ENCODE measurements around the gene RIN3. TPM values are rescaled to one million over a fixed set of nuclear protein-coding genes. Genes with fewer than 3 reads are reported as not detected.

The RIN3 gene
- total and polyA plus RNA-seq, 10 of the 15 experiments (the other 5 are each of a cell fraction or from before 2014, with no cell fraction given): 0.91 to 23.3 (median 6.3) TPM

- no peak for TF ChIP-seq SIX5 (IDR thresholded peaks at IDR 0.05; ENCODE audit: low read depth, low read length, severe bottlenecking)
- Histone ChIP-seq H3K27ac (ENCODE audit: control insufficient read depth, insufficient read depth) (no peak overlapping the region), H3K9ac (ENCODE audit: control insufficient read depth, insufficient read depth, low read length) (no peak overlapping the region), H4K20me1 (ENCODE audit: control insufficient read depth, insufficient read depth) (no peaks in the 10 kb centered on the region; the same call in 1 of the 2 replicates), H3K4me3 (no peak overlapping the region), H3K9me3 (replicated peaks; ENCODE audit: control insufficient read depth, insufficient read depth, low read length) (peaks cover 6% of the 10 kb centered on the region; the same call in 2 of the 3 replicates), H3K79me2 (ENCODE audit: control insufficient read depth, insufficient read depth, low read length) (no peaks in the 10 kb centered on the region), H2AFZ (ENCODE audit: control insufficient read depth, low read depth, low read length) (no peak overlapping the region), H3K36me3 (ENCODE audit: control insufficient read depth in 2 of 2, insufficient read depth in 2 of 2, low read length in 1 of 2) (no peaks in the 10 kb centered on the region; a peak in 1 of 4 replicates), H3K4me2 (ENCODE audit: control insufficient read depth, insufficient read depth) (no peak overlapping the region), H3K27me3 (replicated peaks in 1 of 2; ENCODE audit: control insufficient read depth in 2 of 2, insufficient read depth in 2 of 2, low read length in 1 of 2) (no peaks in the 10 kb centered on the region), H3K4me1 (ENCODE audit: control insufficient read depth, insufficient read depth, low read length) (peaks cover 57% of the 10 kb centered on the region)
- no peak for DNase-seq (ENCODE audit: low read depth, low spot score)
- no peak for ATAC-seq
- POLR2A ChIA-PET: interaction anchor here (0.7 to 1.2 kb wide), 2 partner anchors 123 to 128 kb away, joined by 3 read pairs; no protein-coding TSS in a partner anchor
- no peak for FAIRE-seq
- in situ Hi-C loops (cut with MboI) (loop anchor here (10.0 kb wide), 1 partner anchor 187 kb away; no protein-coding TSS in a partner anchor), intact Hi-C loops (cut with micrococcal nuclease; ENCODE audit: unreplicated experiment) (loop anchor here (5.0 kb wide), 2 partner anchors 75 to 195 kb away; partner anchors contain the start of gene RIN3)
- CTCF ChIA-PET: interaction anchor here (0.7 to 6.5 kb wide), 13 partner anchors 10 to 196 kb away, joined by 3 to 81 read pairs (median 8); no protein-coding TSS in a partner anchor
- SMC1A ChIA-PET (ENCODE audit: uncharacterized antibody, unreplicated experiment): interaction anchor here (0.6 to 8.7 kb wide), 12 partner anchors 11 to 296 kb away, joined by 3 to 137 read pairs (median 14); no protein-coding TSS in a partner anchor
- no TSS peak for BruUV-seq (replicated peaks)
- RAD21 ChIA-PET (ENCODE audit: unreplicated experiment): interaction anchor here (0.7 to 8.7 kb wide), 14 partner anchors 11 to 236 kb away, joined by 3 to 101 read pairs (median 10); no protein-coding TSS in a partner anchor
- 100% methylated on average over 2 of the region's 2 CpGs for WGBS (ENCODE audit: insufficient coverage, insufficient replicate concordance, low lambda C conversion rate, missing lambda C conversion rate)
These were observed 74.1 kb downstream of the RIN3 start for GRCh38 chr14:92587700-92588085.

GRCh38 chr14:92589213-92589852, 75.8 kb downstream of the RIN3 start:
- ChIA-PET RAD21 (ENCODE audit: unreplicated experiment) (interaction anchor here (0.7 to 8.7 kb wide), 28 partner anchors 8 to 195 kb away, joined by 3 to 101 read pairs (median 5); no protein-coding TSS in a partner anchor), SMC1A (ENCODE audit: uncharacterized antibody, unreplicated experiment) (interaction anchor here (0.6 to 8.7 kb wide), 28 partner anchors 9 to 330 kb away, joined by 3 to 137 read pairs (median 4); no protein-coding TSS in a partner anchor), POLR2A (interaction anchor here (0.6 to 1.5 kb wide), 4 partner anchors 11 to 85 kb away, joined by 3 to 5 read pairs (median 4); no protein-coding TSS in a partner anchor), CTCF (interaction anchor here (0.6 to 6.5 kb wide), 36 partner anchors 10 to 324 kb away, joined by 3 to 81 read pairs (median 6); no protein-coding TSS in a partner anchor)
- Histone ChIP-seq H3K9me3 (replicated peaks; ENCODE audit: control insufficient read depth, insufficient read depth, low read length) (no peaks in the 10 kb centered on the region; the same call in 2 of the 3 replicates), H3K4me1 (ENCODE audit: control insufficient read depth, insufficient read depth, low read length) (peaks cover 41% of the 10 kb centered on the region), H3K79me2 (ENCODE audit: control insufficient read depth, insufficient read depth, low read length) (no peaks in the 10 kb centered on the region), H3K4me3 (no peak overlapping the region), H3K27ac (ENCODE audit: control insufficient read depth, insufficient read depth) (no peak overlapping the region), H3K36me3 (ENCODE audit: control insufficient read depth in 2 of 2, insufficient read depth in 2 of 2, low read length in 1 of 2) (no peaks in the 10 kb centered on the region; a peak in 1 of 4 replicates), H3K27me3 (replicated peaks in 1 of 2; ENCODE audit: control insufficient read depth in 2 of 2, insufficient read depth in 2 of 2, low read length in 1 of 2) (no peaks in the 10 kb centered on the region), H3K4me2 (ENCODE audit: control insufficient read depth, insufficient read depth) (no peak overlapping the region), H3K9ac (ENCODE audit: control insufficient read depth, insufficient read depth, low read length) (no peak overlapping the region), H2AFZ (ENCODE audit: control insufficient read depth, low read depth, low read length) (no peak overlapping the region), H4K20me1 (ENCODE audit: control insufficient read depth, insufficient read depth) (no peaks in the 10 kb centered on the region; the same call in 1 of the 2 replicates)
- in situ Hi-C loops (cut with MboI): loop anchor here (10.0 kb wide), 1 partner anchor 185 kb away; no protein-coding TSS in a partner anchor
- peak; percentile 84 for ATAC-seq
- intact Hi-C loops (cut with micrococcal nuclease; ENCODE audit: unreplicated experiment): loop anchor here (1.0 to 5.0 kb wide), 3 partner anchors 77 to 193 kb away; partner anchors contain the start of gene RIN3
- no peak for DNase-seq (ENCODE audit: low read depth, low spot score)
- peak; percentile 57 for FAIRE-seq
- 60% methylated on average over 5 of the region's 5 CpGs for WGBS (ENCODE audit: insufficient coverage, insufficient replicate concordance, low lambda C conversion rate, missing lambda C conversion rate)
- no TSS peak for BruUV-seq (replicated peaks)
- TF ChIP-seq RAD21 (IDR thresholded peaks at IDR 0.05; ENCODE audit: insufficient read depth, low read depth, low read length) (peak; percentile 76), RUNX3 (IDR thresholded peaks at IDR 0.05; ENCODE audit: low read length) (no peak), CTCF (IDR thresholded peaks at IDR 0.05 in 2 of 3, conservative IDR thresholded peaks at IDR 0.05 in 1 of 3; ENCODE audit: control insufficient read depth in 2 of 3, extremely low read depth in 1 of 3, insufficient read depth in 1 of 3, low read depth in 3 of 3, low read length in 3 of 3) (peak; percentile 67 to 77 (median 70)), DPF2 (IDR thresholded peaks at IDR 0.05) (peak; percentile 44; the same call in 1 of the 2 replicates), PAX5 (IDR thresholded peaks at IDR 0.05; ENCODE audit: borderline replicate concordance, low read depth, low read length) (no peak), TARDBP (IDR thresholded peaks at IDR 0.05; ENCODE audit: borderline replicate concordance) (no peak), PKNOX1 (IDR thresholded peaks at IDR 0.05) (no peak), RCOR1 (conservative IDR thresholded peaks at IDR 0.05; ENCODE audit: low read depth, low read length) (0 out of 2 replicates have a peak, but pooled peaks have one; percentile 40), SMARCA5 (IDR thresholded peaks at IDR 0.05) (0 out of 2 replicates have a peak, but pooled peaks have one; percentile 60)
